HG02610 (cell line): ENCODE measurements around the gene TMEM222.
"Not testable (repeated sequence)": the region's sequence is repeated elsewhere in the genome, so short reads cannot be mapped to it uniquely, and the experiment has no call there.

ENCODE experiments used
- ATAC-seq: cut with Tn5 transposase; IDR thresholded peaks from one replicate; pipeline ENCODE4 v1.9.1; 2021; ENCODE audit warnings: mild to moderate bottlenecking, moderate library complexity; ENCODE audit not compliant: unreplicated experiment

TMEM222 gene

DNA sequence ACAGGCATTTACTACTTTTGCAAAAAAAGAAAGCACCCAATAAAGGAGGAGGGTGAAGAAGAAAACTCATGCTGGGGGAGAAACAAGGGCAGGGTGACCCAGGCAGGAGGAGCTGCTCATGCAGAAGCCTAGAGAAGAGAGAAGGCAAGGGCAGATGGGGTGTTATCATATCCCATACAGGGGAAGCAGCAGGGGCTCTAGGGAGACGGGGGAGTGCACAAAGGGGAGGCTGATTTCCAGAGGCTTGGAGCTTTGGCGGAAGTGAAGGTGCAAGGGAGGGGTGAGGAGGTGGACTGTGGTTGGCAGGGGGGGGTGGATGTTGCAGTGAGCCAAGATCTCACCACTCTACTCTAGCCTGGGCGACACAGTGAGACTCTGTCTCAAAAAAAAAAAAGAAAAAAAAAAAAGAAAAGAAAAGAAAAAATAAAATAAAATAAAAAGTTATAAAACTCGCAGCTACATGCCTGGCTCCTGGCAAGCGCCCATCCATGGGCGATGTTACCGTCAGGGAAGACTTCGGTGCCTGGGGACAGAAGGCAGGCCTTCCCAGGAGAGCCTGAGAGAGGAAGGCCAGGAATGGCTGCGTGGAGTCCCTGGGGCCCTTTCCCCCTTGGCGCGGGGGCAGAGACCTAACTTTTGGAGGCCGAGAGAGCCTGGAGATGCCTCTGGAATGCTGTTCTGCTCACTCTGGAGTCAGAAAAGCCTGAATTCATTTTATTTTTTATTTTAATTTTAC, 56.0 kb downstream of the TMEM222 start:
- no peak for ATAC-seq

DNA sequence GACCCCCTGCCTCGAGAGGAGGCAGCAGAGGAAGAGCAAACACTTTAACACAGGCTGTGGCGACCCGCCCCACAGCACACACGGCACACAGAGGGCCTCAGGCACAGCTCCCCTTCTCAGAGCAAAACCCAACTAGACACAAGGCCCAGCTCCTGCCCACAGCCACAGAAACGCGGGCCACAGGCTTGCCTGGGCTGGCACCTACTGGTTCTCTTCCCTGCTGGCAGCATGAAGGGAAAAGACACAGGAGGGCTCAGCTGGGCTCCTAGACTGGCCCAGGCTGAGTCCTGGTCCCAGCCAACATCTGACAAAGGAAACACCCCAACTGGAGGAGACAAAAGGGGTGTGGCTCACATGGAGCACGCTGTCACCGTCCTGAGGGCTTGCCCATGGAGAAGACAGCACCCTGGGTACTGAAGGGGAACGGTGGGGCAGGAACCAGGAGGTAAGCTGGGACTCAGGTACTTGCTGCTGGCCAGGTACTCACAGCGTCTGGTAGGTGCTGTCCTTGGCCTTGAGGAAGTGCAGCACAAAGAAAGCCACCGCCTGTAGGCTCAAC, 57.7 kb downstream of the TMEM222 start:
- ATAC-seq = no peak

DNA sequence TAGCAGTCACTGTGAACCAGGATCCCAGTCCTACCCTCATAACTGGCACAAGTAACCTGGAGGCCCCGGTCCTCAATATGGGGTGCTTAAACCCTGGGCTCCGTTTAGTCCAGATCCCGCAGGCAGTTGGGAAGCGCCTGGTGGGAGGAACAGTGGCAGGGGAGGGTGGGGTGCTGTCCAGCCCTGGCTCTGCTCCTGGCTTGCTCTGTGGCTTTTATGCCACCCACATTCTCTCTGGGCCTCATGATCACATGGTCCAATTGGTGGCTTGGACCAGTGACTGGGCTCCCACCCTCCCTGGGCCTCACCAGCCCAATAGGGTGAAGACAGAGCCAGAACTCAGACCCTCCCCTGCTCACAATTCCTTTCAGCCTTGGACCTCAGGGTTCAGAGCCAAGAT, 58.3 kb downstream of the TMEM222 start:
- no peak for ATAC-seq

- ATAC-seq = no peak
These were observed 59.1 kb downstream of the TMEM222 start for GRCh38 chr1:27380766-27381733.

- no peak for ATAC-seq
These were observed 60.2 kb downstream of the TMEM222 start for GRCh38 chr1:27381969-27382762.

GRCh38 chr1:27383039-27383605, 61.2 kb downstream of the TMEM222 start, which contains the start of gene CD164L2:
Gene CD164L2, minus strand, starts transcription at chr1:27383333. Its CDS starts 94 bp downstream, at chr1:27383239.
- no peak for ATAC-seq

DNA sequence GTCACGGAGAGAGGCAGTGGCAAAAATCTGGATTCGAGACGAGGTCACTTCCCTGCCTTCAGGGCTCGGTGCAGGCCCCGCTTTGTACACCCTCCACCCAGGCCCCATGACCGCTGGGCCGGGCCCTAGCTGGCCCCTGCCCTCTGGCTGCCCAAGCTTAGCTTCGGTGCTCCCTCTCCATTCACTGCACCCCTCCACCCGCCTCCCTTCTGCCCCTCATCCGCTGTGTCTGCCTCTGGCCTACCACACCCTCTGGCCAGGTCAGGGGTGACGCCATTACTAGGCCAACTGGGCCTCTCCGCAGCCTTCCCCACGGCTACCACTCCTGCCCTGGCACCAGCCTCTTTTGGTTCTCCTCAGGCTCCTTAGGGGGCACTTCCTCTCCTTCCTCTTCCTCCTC, 61.7 kb downstream of the TMEM222 start:
- ATAC-seq = no peak

DNA sequence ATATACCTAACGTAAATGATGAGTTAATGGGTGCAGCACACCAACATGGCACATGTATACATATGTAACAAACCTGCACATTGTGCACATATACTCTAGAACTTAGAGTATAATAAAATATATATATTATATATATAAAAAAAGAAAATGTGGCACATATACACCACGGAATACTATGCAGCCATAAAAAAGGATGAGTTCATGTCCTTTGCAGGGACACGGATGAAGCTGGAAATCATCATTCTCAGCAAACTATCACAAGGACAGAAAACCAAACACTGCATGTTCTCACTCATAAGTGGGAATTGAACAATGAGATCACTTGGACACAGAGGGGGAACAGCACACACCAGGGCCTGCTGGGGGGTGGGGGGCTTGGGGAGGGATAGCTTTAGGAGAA, 62.8 kb downstream of the TMEM222 start:
- not testable (repeated sequence) for ATAC-seq
